Uterus (tissue), 4 donors: Measurements from ENCODE around the gene MAPK10. TPM values are rescaled to one million over a fixed set of nuclear protein-coding genes. Genes with fewer than 3 reads are reported as not detected.

Experiments used
- DNase-seq, 2 donors: peaks; one replicate each; pipeline ENCODE4 v3.0.0-alpha.2; 2019 to 2020
- H3K27ac ChIP-seq, 2 donors: fragments of 200-600 bp; sonication (generic); 1 replicate in 1 of 2; 2 replicates in 1 of 2; pipeline ENCODE4 v1.5.1; 2016 to 2018
- H3K27me3 ChIP-seq, 2 donors: fragments of 200-600 bp; sonication (generic); one replicate each; pipeline ENCODE4 v1.5.1; 2018 to 2019; ENCODE audit warnings: control low read depth in 1 of 2
- H3K36me3 ChIP-seq, 2 donors: fragments of 200-600 bp; sonication (generic); one replicate each; pipeline ENCODE4 v1.5.1; 2019; ENCODE audit warnings: control low read depth in 1 of 2
- H3K4me1 ChIP-seq, 2 donors: fragments of 200-600 bp; sonication (generic); one replicate each; pipeline ENCODE4 v1.5.1; 2018 to 2019; ENCODE audit warnings: control low read depth in 1 of 2
- H3K4me3 ChIP-seq, 2 donors: fragments of 200-600 bp; sonication (generic); 1 replicate in 1 of 2; 2 replicates in 1 of 2; pipeline ENCODE4 v1.5.1; 2018 to 2019; ENCODE audit warnings: mild to moderate bottlenecking in 1 of 2
- H3K9me3 ChIP-seq, 2 donors: fragments of 200-600 bp; sonication (generic); one replicate each; pipeline ENCODE4 v1.5.1; 2019; ENCODE audit warnings: control low read depth in 1 of 2
- POLR2A ChIP-seq, 2 donors: fragments of 450-650 bp; IDR thresholded peaks; one replicate each; pipeline ENCODE4 v1.6.1; 2016; ENCODE audit warnings: antibody characterized with exemption in 2 of 2, mild to moderate bottlenecking in 1 of 2, moderate library complexity in 1 of 2
- intact Hi-C: fragments of 100-400 bp; cut with DNase I; formaldehyde crosslinking; loops from one replicate; pipeline ENCODE4 v1.15.1; 2023; ENCODE audit warnings: low total_unique reads
- total RNA-seq, 4 donors: library from RNA; depleted of rRNA in 3 of 4; stranded (reverse); fragments of >200 nt in 3 of 4; gene quantifications; one replicate each; pipeline versions ENCODE4 v1.1.0 to v1.2.4, GENCODE V29; 2014 to 2023
- TF ChIP-seq, protein P1 (sequence below), 4 experiments: fragments of 200-600 bp in 2 of 4; fragments of 450-650 bp in 2 of 4; sonication (generic) in 2 of 4; IDR thresholded peaks; one replicate each; pipeline ENCODE4 v1.5.1; 2016 to 2019; ENCODE audit warnings: antibody characterized with exemption in 4 of 4, mild to moderate bottlenecking in 2 of 4, moderate library complexity in 1 of 4
- donor health status: DM: yes; HTN: yes; CAD: no.

Gene MAPK10
- total RNA-seq, 4 donors from 2014 or later = 38.2 to 144 (median 73.0) TPM

DNA sequence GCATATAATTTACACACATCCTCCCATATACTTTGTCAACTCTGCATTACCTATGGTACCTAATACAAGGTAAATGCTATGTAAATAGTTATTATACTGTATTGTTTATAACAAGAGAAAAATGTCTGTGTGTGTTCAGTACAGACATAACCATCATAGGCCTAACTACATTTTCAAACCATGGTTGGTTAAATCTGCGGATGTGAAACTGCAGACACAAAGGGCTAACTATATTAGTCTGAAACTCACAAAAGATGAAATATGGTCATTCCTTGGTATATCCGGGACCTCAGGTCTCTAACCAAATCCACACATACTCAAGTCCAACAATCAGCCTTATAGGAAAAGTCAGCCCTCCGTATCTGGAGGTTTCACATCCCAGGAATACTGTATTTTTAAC lies 13.5 kb downstream of the MAPK10 start:
- Histone ChIP-seq H3K4me3 (no peak overlapping the region), H3K9me3 (no peaks in the 10 kb centered on the region), H3K27ac (no peak overlapping the region), H3K27me3 (no peaks in the 10 kb centered on the region), H3K4me1 (no peaks in the 10 kb centered on the region), H3K36me3 (no peaks in the 10 kb centered on the region)
- TF ChIP-seq, protein P1, sequence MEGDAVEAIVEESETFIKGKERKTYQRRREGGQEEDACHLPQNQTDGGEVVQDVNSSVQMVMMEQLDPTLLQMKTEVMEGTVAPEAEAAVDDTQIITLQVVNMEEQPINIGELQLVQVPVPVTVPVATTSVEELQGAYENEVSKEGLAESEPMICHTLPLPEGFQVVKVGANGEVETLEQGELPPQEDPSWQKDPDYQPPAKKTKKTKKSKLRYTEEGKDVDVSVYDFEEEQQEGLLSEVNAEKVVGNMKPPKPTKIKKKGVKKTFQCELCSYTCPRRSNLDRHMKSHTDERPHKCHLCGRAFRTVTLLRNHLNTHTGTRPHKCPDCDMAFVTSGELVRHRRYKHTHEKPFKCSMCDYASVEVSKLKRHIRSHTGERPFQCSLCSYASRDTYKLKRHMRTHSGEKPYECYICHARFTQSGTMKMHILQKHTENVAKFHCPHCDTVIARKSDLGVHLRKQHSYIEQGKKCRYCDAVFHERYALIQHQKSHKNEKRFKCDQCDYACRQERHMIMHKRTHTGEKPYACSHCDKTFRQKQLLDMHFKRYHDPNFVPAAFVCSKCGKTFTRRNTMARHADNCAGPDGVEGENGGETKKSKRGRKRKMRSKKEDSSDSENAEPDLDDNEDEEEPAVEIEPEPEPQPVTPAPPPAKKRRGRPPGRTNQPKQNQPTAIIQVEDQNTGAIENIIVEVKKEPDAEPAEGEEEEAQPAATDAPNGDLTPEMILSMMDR (IDR thresholded peaks at IDR 0.05) = no peak
- no peak for TF ChIP-seq POLR2A (IDR thresholded peaks at IDR 0.05)
- intact Hi-C loops = no loop called here
- no peak for DNase-seq

DNA sequence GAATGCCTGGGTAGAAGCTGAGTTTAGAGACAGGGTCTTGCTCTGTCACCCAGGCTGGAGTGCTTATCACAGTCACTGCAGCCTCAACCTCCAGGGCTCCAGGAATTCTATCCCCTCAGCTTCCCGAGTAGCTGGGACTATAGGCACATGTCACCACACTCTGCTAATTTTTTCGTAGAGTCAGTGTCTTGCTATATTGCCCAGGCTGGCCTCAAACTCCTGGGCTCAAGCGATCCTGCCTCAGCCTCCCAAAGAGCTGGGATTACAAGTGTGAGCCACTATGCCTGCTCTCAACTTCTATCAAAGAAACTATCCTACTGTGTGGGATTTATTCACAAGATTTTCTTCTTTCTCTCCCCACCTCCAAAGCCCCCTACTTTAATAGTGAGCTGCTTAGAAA lies 15.7 kb downstream of the MAPK10 start:
- TF ChIP-seq POLR2A (IDR thresholded peaks at IDR 0.05) = no peak
- TF ChIP-seq, protein P1 (IDR thresholded peaks at IDR 0.05) = no peak
- no peaks in the 10 kb centered on the region for H3K36me3 ChIP-seq
- no peak overlapping the region for H3K27ac ChIP-seq
- H3K27me3 ChIP-seq = no peaks in the 10 kb centered on the region
- peaks cover 0 to 4% of the 10 kb centered on the region in 2 donors for H3K4me1 ChIP-seq
- no peaks in the 10 kb centered on the region for H3K9me3 ChIP-seq
- intact Hi-C loops = no loop called here
- no peak overlapping the region for H3K4me3 ChIP-seq
- no peak for DNase-seq

DNA sequence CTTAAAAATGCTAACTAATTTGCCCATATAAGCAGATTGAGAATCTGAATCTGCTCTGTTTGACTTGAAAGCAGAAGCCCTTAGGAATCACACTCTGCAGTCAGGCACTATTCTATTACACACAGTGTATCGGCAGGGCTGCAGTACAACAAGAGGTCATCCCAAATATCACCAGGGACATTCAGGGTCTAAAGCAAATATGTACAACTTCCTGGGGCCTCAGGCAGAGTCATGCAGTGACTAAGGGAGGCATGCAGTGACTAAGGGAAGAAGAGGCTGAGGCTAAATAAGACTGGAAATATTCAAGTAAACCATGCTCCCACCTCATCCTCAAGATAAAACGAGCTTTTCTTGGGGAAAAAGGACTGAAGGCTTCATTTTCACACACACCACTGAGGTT lies 20.9 kb downstream of the MAPK10 start:
- peak; percentile 32 to 59 for DNase-seq

DNA sequence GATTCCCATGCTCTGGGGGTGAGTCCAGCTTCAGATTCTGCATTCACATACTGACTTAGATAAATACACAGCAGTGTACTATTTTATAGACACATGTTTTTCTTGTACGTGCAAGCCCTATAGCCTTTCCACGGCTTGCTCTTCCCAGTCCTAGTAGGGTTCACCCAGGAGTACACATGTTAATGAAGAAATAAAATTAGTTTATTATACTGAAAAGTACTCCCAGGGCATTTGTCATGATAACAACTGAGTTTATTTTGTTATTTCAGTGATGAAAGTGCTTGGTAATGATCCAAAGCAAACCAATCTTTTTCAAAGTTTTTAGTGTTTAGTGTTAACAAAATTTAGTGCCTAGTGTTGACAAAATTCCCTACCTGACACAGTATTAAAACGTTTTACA lies 21.3 kb downstream of the MAPK10 start:
- Histone ChIP-seq H3K4me1 (peaks cover 0 to 4% of the 10 kb centered on the region in 2 donors), H3K27ac (peak overlapping the region; percentile 75 to 83), H3K9me3 (no peaks in the 10 kb centered on the region), H3K27me3 (no peaks in the 10 kb centered on the region), H3K4me3 (no peak overlapping the region), H3K36me3 (no peaks in the 10 kb centered on the region)
- TF ChIP-seq POLR2A (IDR thresholded peaks at IDR 0.05) = no peak
- intact Hi-C loops = no loop called here
- no peak for DNase-seq

More for the DNA sequence above, 20.9 kb downstream of the MAPK10 start:
- H3K36me3 ChIP-seq = no peaks in the 10 kb centered on the region
- H3K27me3 ChIP-seq = no peaks in the 10 kb centered on the region
- peaks cover 0 to 4% of the 10 kb centered on the region in 2 donors for H3K4me1 ChIP-seq
- no peak overlapping the region for H3K4me3 ChIP-seq
- TF ChIP-seq, protein P1 (IDR thresholded peaks at IDR 0.05) = no peak
- TF ChIP-seq POLR2A (IDR thresholded peaks at IDR 0.05) = no peak
- H3K27ac ChIP-seq = peak overlapping the region; percentile 75 to 83
- intact Hi-C loops = no loop called here
- no peaks in the 10 kb centered on the region for H3K9me3 ChIP-seq

DNA sequence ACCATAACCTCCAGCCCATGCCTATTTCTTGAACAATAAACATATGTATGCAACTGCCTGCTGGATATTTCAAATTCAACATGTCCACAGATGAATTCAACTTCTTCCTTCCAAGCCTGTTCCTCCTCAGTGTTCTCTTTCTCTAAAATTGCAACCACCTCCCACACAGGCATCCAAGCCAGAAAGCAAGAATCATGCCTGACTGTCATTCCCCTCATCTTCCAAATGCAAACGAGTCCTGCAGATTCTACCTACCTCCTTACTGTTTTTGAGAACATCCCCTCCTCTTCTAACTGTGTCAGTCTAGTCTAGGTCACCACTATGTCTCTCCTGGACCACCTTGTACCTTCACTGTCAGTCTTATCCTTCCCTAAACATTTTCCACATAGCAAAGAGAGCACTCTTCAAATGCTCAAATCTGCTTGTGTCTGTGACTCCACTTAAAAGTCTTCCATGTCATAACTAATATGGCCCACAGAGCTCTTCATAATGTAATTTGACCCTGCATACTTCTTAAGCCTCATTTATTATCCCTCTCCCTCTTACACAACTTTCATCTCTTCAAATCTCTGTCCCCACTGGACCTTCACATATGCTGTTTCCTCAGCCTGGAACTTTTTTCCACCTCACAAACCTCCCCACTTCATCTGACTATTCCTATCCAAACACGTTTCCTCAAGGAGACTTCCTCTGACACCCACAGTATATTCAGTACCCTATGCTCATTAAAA lies 25.7 kb downstream of the MAPK10 start:
- intact Hi-C loops = no loop called here
- no peaks in the 10 kb centered on the region for H3K9me3 ChIP-seq
- H3K27ac ChIP-seq = peak overlapping the region; percentile 29 to 41
- TF ChIP-seq, protein P1 (IDR thresholded peaks at IDR 0.05) = no peak
- no peak for TF ChIP-seq POLR2A (IDR thresholded peaks at IDR 0.05)
- no peaks in the 10 kb centered on the region for H3K27me3 ChIP-seq
- no peak overlapping the region for H3K4me3 ChIP-seq
- DNase-seq = peak; percentile 17 to 21
- H3K4me1 ChIP-seq = peaks cover 0 to under 1% of the 10 kb centered on the region in 2 donors
- no peaks in the 10 kb centered on the region for H3K36me3 ChIP-seq
